ENCODE data around the gene TLK1. TPM values are rescaled to one million over a fixed set of nuclear protein-coding genes. Genes with fewer than 3 reads are reported as not detected.

The TLK1 gene
- total and polyA plus RNA-seq, 9 of the 15 experiments (the other 6 are each of a cell fraction or from before 2014, with no cell fraction given): 20.2 to 101 (median 40.5) TPM

GRCh38 chr2:171158036-171158789 is 2.5 kb downstream of the TLK1 start:
- Histone ChIP-seq H3K9me1 (ENCODE audit: control insufficient read depth, insufficient read depth, low read length) (no peaks in the 10 kb centered on the region), H3K9me3 (replicated peaks; ENCODE audit: control insufficient read depth, insufficient read depth, low read depth, low read length) (no peaks in the 10 kb centered on the region), H3K27ac (ENCODE audit: extremely low read depth, low read depth, low read length) (peak overlapping the region; percentile 92; the same call in 2 of the 3 replicates), H3K27me3 (ENCODE audit: control insufficient read depth in 2 of 2, insufficient read depth in 2 of 2, low read length in 2 of 2) (no peaks in the 10 kb centered on the region), H3K79me2 (ENCODE audit: control insufficient read depth, insufficient read depth, low read length) (peaks cover 76% of the 10 kb centered on the region), H3K9ac (ENCODE audit: insufficient read depth in 1 of 2, low read depth in 2 of 2, low read length in 2 of 2) (peak overlapping the region in 1 of 2 experiments; percentile 87; a peak in 2 of 4 replicates), H4K20me1 (replicated peaks; ENCODE audit: control insufficient read depth, insufficient read depth, low read length) (peaks cover 5% of the 10 kb centered on the region; the same call in 1 of the 2 replicates), H3K4me3 (peak overlapping the region; percentile 81), H3K4me2 (ENCODE audit: insufficient read depth, low read length) (peak overlapping the region; percentile 89), H3K36me3 (ENCODE audit: control insufficient read depth, insufficient read depth, low read length) (no peaks in the 10 kb centered on the region), H3K4me1 (replicated peaks in 1 of 2; ENCODE audit: control insufficient read depth in 2 of 2, insufficient read depth in 2 of 2, low read length in 2 of 2) (peaks cover 15 to 55% of the 10 kb centered on the region in 2 experiments), H2AFZ (ENCODE audit: low read depth, low read length) (no peak overlapping the region)
- ChIA-PET POLR2A (interaction anchor here (0.7 to 11.4 kb wide), 13 partner anchors 8 to 404 kb away, joined by 3 to 118 read pairs (median 3); no protein-coding TSS in a partner anchor), CTCF (ENCODE audit: low intra/inter-chr PET ratio) (interaction anchor here (1.0 to 1.8 kb wide), 4 partner anchors 185 to 276 kb away, joined by 3 to 18 read pairs (median 4); no protein-coding TSS in a partner anchor)
- BruUV-seq (replicated peaks): no TSS peak
- WGBS (ENCODE audit: insufficient coverage, low coverage, missing lambda C conversion rate): 4% methylated on average over 9 of the region's 9 CpGs
- FAIRE-seq: no peak
- no peak for ATAC-seq
- in situ Hi-C loops (cut with MboI) (no loop called here), intact Hi-C loops (cut with micrococcal nuclease) (loop anchor here (2.0 to 5.0 kb wide), 3 partner anchors 71 to 274 kb away; partner anchors contain the start of genes DCAF17, GORASP2 and METTL8)
- peak in 2 of 4 experiments; percentile 51 to 57 for DNase-seq (ENCODE audit: extremely low read depth in 1 of 4, low spot score in 3 of 4)
- peak in 1 of 2 experiments; percentile 6; a peak in 1 of 4 replicates for TF ChIP-seq HDAC1 (IDR thresholded peaks at IDR 0.05)
- TF ChIP-seq ZNF24 (IDR thresholded peaks at IDR 0.05): peak; percentile 99
- 0 out of 2 replicates have a peak, but pooled peaks have one; percentile 34 for TF ChIP-seq BCOR (IDR thresholded peaks at IDR 0.05)
- no peak for TF ChIP-seq MEF2D (tag; conservative IDR thresholded peaks at IDR 0.05; ENCODE audit: low read depth)

Data from K562 (cell line).